ENCODE results near the gene TGIF2. TPM values are rescaled to one million over a fixed set of nuclear protein-coding genes. Genes with fewer than 3 reads are reported as not detected.

Gene TGIF2
- total and polyA plus RNA-seq, 2 of the 13 experiments (the other 11 are each of a cell fraction or from before 2014, with no cell fraction given), result 41.3 to 53.9 TPM

- TF ChIP-seq PAXIP1 (CRISPR knock-in tag; conservative IDR thresholded peaks at IDR 0.05) (peak; percentile 16; the same call in 1 of the 2 replicates), HOXD1 (CRISPR knock-in tag; IDR thresholded peaks at IDR 0.05) (0 out of 2 replicates have a peak, but pooled peaks have one; percentile 25), ZNF124 (CRISPR knock-in tag; IDR thresholded peaks at IDR 0.05) (peak; percentile 51; the same call in 1 of the 2 replicates), CHCHD3 (CRISPR knock-in tag; IDR thresholded peaks at IDR 0.05) (peak; percentile 93), YEATS2 (CRISPR knock-in tag; IDR thresholded peaks at IDR 0.05; ENCODE audit: borderline replicate concordance) (peak; percentile 60), MTF1 (CRISPR knock-in tag; IDR thresholded peaks at IDR 0.05) (no peak; the same call in 1 of the 2 replicates), ZNF280B (CRISPR knock-in tag; IDR thresholded peaks at IDR 0.05; ENCODE audit: borderline replicate concordance) (peak; percentile 89), ZMYM2 (CRISPR knock-in tag; IDR thresholded peaks at IDR 0.05) (no peak; the same call in 1 of the 2 replicates), ZNF138 (CRISPR knock-in tag; IDR thresholded peaks at IDR 0.05; ENCODE audit: low read depth) (0 out of 2 replicates have a peak, but pooled peaks have one; percentile 65), MXI1 (IDR thresholded peaks at IDR 0.05; ENCODE audit: borderline replicate concordance, low read depth, low read length) (peak; percentile 80; the same call in 2 of the 3 replicates), KLF16 (CRISPR knock-in tag; IDR thresholded peaks at IDR 0.05) (peak in 1 of 2 experiments; percentile 70; a peak in 1 of 4 replicates), RFX3 (CRISPR knock-in tag; IDR thresholded peaks at IDR 0.05) (no peak), CREM (IDR thresholded peaks at IDR 0.05) (no peak), CREM (CRISPR knock-in tag; IDR thresholded peaks at IDR 0.05) (no peak), ZNF143 (CRISPR knock-in tag; IDR thresholded peaks at IDR 0.05) (0 out of 2 replicates have a peak, but pooled peaks have one; percentile 14), GFI1 (CRISPR knock-in tag; IDR thresholded peaks at IDR 0.05; ENCODE audit: borderline replicate concordance) (no peak; the same call in 1 of the 2 replicates), KDM5A (IDR thresholded peaks at IDR 0.05; ENCODE audit: borderline replicate concordance, low read length) (0 out of 2 replicates have a peak, but pooled peaks have one; percentile 30), ZNF737 (CRISPR knock-in tag; IDR thresholded peaks at IDR 0.05; ENCODE audit: borderline replicate concordance) (0 out of 2 replicates have a peak, but pooled peaks have one; percentile 13), ZNF891 (CRISPR knock-in tag; IDR thresholded peaks at IDR 0.05) (peak; percentile 89), ZNF260 (CRISPR knock-in tag; IDR thresholded peaks at IDR 0.05; ENCODE audit: borderline replicate concordance, low read depth) (peak; percentile 62; the same call in 1 of the 2 replicates), ZNF333 (CRISPR knock-in tag; IDR thresholded peaks at IDR 0.05; ENCODE audit: borderline replicate concordance) (peak; percentile 95; the same call in 1 of the 2 replicates), ZNF776 (CRISPR knock-in tag; IDR thresholded peaks at IDR 0.05) (peak; percentile 94; the same call in 1 of the 2 replicates)
- TF ChIP-seq, protein P1, sequence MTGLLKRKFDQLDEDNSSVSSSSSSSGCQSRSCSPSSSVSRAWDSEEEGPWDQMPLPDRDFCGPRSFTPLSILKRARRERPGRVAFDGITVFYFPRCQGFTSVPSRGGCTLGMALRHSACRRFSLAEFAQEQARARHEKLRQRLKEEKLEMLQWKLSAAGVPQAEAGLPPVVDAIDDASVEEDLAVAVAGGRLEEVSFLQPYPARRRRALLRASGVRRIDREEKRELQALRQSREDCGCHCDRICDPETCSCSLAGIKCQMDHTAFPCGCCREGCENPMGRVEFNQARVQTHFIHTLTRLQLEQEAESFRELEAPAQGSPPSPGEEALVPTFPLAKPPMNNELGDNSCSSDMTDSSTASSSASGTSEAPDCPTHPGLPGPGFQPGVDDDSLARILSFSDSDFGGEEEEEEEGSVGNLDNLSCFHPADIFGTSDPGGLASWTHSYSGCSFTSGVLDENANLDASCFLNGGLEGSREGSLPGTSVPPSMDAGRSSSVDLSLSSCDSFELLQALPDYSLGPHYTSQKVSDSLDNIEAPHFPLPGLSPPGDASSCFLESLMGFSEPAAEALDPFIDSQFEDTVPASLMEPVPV (CRISPR knock-in tag; IDR thresholded peaks at IDR 0.05), result peak; percentile 2; the same call in 1 of the 2 replicates
Measured at GRCh38 chr20:36574366-36575135, 1.2 kb downstream of the TGIF2 start (continued).
